Ovary (tissue), 9 donors: ENCODE measurements around the gene AGPAT1. TPM values are rescaled to one million over a fixed set of nuclear protein-coding genes. Genes with fewer than 3 reads are reported as not detected.
"Not testable (repeated sequence)": the region's sequence is repeated elsewhere in the genome, so short reads cannot be mapped to it uniquely, and the experiment has no call there.

ENCODE experiments used
- DNase-seq, 5 donors: peaks; one replicate each; pipeline ENCODE4 v3.0.0-alpha.2; 2019 to 2020
- H3K27ac ChIP-seq, 2 donors: fragments of 200-600 bp; one replicate each; pipeline versions ENCODE4 v1.5.1 to v1.8.0; 2019 to 2022
- H3K27me3 ChIP-seq: fragments of 200-600 bp; one replicate; pipeline ENCODE4 v1.8.0; 2022
- H3K36me3 ChIP-seq: fragments of 200-600 bp; sonication (generic); one replicate; pipeline ENCODE4 v1.5.1; 2019
- H3K4me1 ChIP-seq: one replicate; pipeline ENCODE4 v1.8.1; 2013; ENCODE audit warnings: mild to moderate bottlenecking, moderate library complexity; ENCODE audit not compliant: insufficient read depth
- H3K4me3 ChIP-seq: fragments of 200-600 bp; sonication (generic); one replicate; pipeline ENCODE4 v1.5.1; 2017
- H3K9me3 ChIP-seq, 2 donors: fragments of 200-600 bp in 1 of 2; sonication (generic) in 1 of 2; one replicate each; pipeline versions ENCODE4 v1.5.1 to v1.8.1; 2013 to 2019; ENCODE audit warnings: mild to moderate bottlenecking in 1 of 2, moderate library complexity in 1 of 2
- CTCF ChIP-seq, 3 donors: fragments of 450-650 bp in 2 of 3; fragments of 200-600 bp in 1 of 3; IDR thresholded peaks; one replicate each; pipeline versions ENCODE4 v1.5.1 to v1.8.0; 2016 to 2022; ENCODE audit warnings: antibody characterized with exemption in 3 of 3, mild to moderate bottlenecking in 1 of 3
- EP300 ChIP-seq: sonication (generic); formaldehyde crosslinking; IDR thresholded peaks from one replicate; pipeline ENCODE4 v1.6.1; 2017; ENCODE audit warnings: antibody characterized with exemption
- POLR2A ChIP-seq: fragments of 450-650 bp; IDR thresholded peaks from one replicate; pipeline ENCODE4 v1.6.1; 2017; ENCODE audit warnings: antibody characterized with exemption, mild to moderate bottlenecking, moderate library complexity
- WGBS, 3 donors: extraction: QIAGEN DNeasy Blood & Tissue Kit in 1 of 3; methylation state at CpG; one replicate each; pipeline versions ENCODE4 v1.1.5 to v1.1.7; 2013 to 2017; 5-methylcytosine and 5-hydroxymethylcytosine counted together
- intact Hi-C, 4 donors: fragments of 100-400 bp; cut with DNase I; formaldehyde crosslinking; loops; one replicate each; pipeline versions ENCODE4 v1.11.0 to v1.15.1; 2022 to 2023
- polyA plus RNA-seq, 2 donors: library from polyadenylated mRNA; stranded (reverse); fragments of 200-250 nt in 1 of 2; fragments of 350-450 nt in 1 of 2; fragmentation: Illumina TruSeq in 1 of 2; extraction: RNeasy Lipid Tissue Mini Kit (QIAGEN cat#74804) in 1 of 2; gene quantifications; one replicate each; pipeline ENCODE4 v1.2.3, GENCODE V29; 2013 to 2014
- total RNA-seq, 7 donors: library from RNA; depleted of rRNA in 2 of 7; stranded (reverse); fragments of >200 nt in 2 of 7; fragmentation: NEBNext Ultra II Directional in 3 of 7; extraction: Animal tissue kit (Norgen Biotek cat#: 25700) in 3 of 7; gene quantifications; one replicate each; pipeline versions ENCODE4 v1.1.0 to v1.2.4, GENCODE V29; 2016 to 2023
- donor health status: DM: no; HTN: no; CAD: no; lungs with moderate emphysema.
- donor health status: DM: no; HTN: no; CAD: no.
- donor health status: Bipolar disorder and iron deficiency.
- donor health status: DM: yes; HTN: yes; CAD: no.
- donor health status: DM: no; HTN: no; CAD: no.
- donor health status: DM: yes; HTN: yes; CAD: no.

Gene AGPAT1
- total and polyA plus RNA-seq, 9 donors = 29.6 to 82.4 (median 60.6) TPM

GRCh38 chr6:32194825-32195651, 19.2 kb upstream of the AGPAT1 start:
- H3K9me3 ChIP-seq = no peaks in the 10 kb centered on the region
- no peaks in the 10 kb centered on the region for H3K27me3 ChIP-seq
- H3K27ac ChIP-seq = peak overlapping the region; percentile 63 to 85
- no peaks in the 10 kb centered on the region for H3K36me3 ChIP-seq
- H3K4me1 ChIP-seq = peaks cover 6% of the 10 kb centered on the region
- H3K4me3 ChIP-seq = peak overlapping the region; percentile 29
- TF ChIP-seq CTCF (IDR thresholded peaks at IDR 0.05) = peak in 1 of 3 donors; percentile 42
- peak; percentile 84 for TF ChIP-seq POLR2A
- no peak for TF ChIP-seq EP300
- peak in 4 of 5 donors; percentile 52 to 65 (median 54) for DNase-seq
- intact Hi-C loops = loop anchor here in 1 of 4 donors (10.0 kb wide), 1 partner anchor 780 kb away; no protein-coding TSS in a partner anchor
- 15 to 16% (median 16%) methylated on average over 15 of the region's 15 CpGs for WGBS, 3 donors

GRCh38 chr6:32194388-32194787, 18.5 kb upstream of the AGPAT1 start:
- TF ChIP-seq POLR2A = no peak
- no peak for TF ChIP-seq EP300
- TF ChIP-seq CTCF (IDR thresholded peaks at IDR 0.05) = no peak
- H3K4me3 ChIP-seq = no peak overlapping the region
- H3K4me1 ChIP-seq = peaks cover 6% of the 10 kb centered on the region
- no peaks in the 10 kb centered on the region for H3K36me3 ChIP-seq
- intact Hi-C loops = loop anchor here in 1 of 4 donors (10.0 kb wide), 1 partner anchor 780 kb away; no protein-coding TSS in a partner anchor
- no peaks in the 10 kb centered on the region for H3K9me3 ChIP-seq
- no peaks in the 10 kb centered on the region for H3K27me3 ChIP-seq
- peak overlapping the region; percentile 63 to 85 for H3K27ac ChIP-seq
- 92 to 95% (median 93%) methylated on average over 4 of the region's 4 CpGs for WGBS, 3 donors
- DNase-seq = no peak

GRCh38 chr6:32193096-32193495, 17.2 kb upstream of the AGPAT1 start:
- H3K27ac ChIP-seq, H3K27me3 ChIP-seq, H3K4me3 ChIP-seq, DNase-seq, H3K9me3 ChIP-seq, H3K36me3 ChIP-seq, H3K4me1 ChIP-seq: not testable (repeated sequence)
- WGBS, 3 donors = 84 to 87% (median 86%) methylated on average over 13 of the region's 13 CpGs
- intact Hi-C loops = loop anchor here in 1 of 4 donors (10.0 kb wide), 1 partner anchor 782 kb away; no protein-coding TSS in a partner anchor

GRCh38 chr6:32192608-32193039, 16.7 kb upstream of the AGPAT1 start, which contains the start of gene GPSM3:
Gene GPSM3 (minus strand): TSS chr6:32192643. CDS start chr6:32192513, 130 bp downstream.
- Histone ChIP-seq H3K27ac (no peak within 1 kb of the TSS), H3K27me3 (no peaks in the 10 kb centered on the region), H3K36me3 (no peaks in the 10 kb centered on the region), H3K9me3 (no peaks in the 10 kb centered on the region), H3K4me1 (peaks cover 8% of the 10 kb centered on the region), H3K4me3 (no peak within 1 kb of the TSS)
- DNase-seq = peak in 3 of 5 donors; percentile 52 to 61 (median 60)
- WGBS, 3 donors = 44 to 49% (median 44%) methylated on average over 5 of the region's 5 CpGs
- intact Hi-C loops = loop anchor here in 1 of 4 donors (10.0 kb wide), 1 partner anchor 782 kb away; no protein-coding TSS in a partner anchor
- TF ChIP-seq EP300 (no peak), CTCF (IDR thresholded peaks at IDR 0.05) (no peak), POLR2A (no peak)
